GM12874 (cell line): Measurements from ENCODE around the gene ANTXR2.

ENCODE experiments used
- CTCF ChIP-seq: IDR thresholded peaks from 2 replicates; pipeline ENCODE4 v1.5.1; 2011; ENCODE audit warnings: low read depth, mild to moderate bottlenecking, control low read depth, low read length, moderate library complexity; ENCODE audit not compliant: insufficient read depth

The ANTXR2 gene

GRCh38 chr4:79900182-79900581 lies 172.8 kb downstream of the ANTXR2 start:
- TF ChIP-seq CTCF, result no peak

GRCh38 chr4:79899481-79899880 lies 173.5 kb downstream of the ANTXR2 start:
- TF ChIP-seq CTCF, result no peak

- TF ChIP-seq CTCF, result no peak
These were observed 175.0 kb downstream of the ANTXR2 start for GRCh38 chr4:79898055-79898454.

- no peak for TF ChIP-seq CTCF
These were observed 175.9 kb downstream of the ANTXR2 start for GRCh38 chr4:79897174-79897573.

GRCh38 chr4:79893456-79893855 lies 179.6 kb downstream of the ANTXR2 start:
- no peak for TF ChIP-seq CTCF

GRCh38 chr4:79886557-79886956 lies 186.5 kb downstream of the ANTXR2 start:
- TF ChIP-seq CTCF, result no peak

- no peak for TF ChIP-seq CTCF
These were observed 187.0 kb downstream of the ANTXR2 start for GRCh38 chr4:79886021-79886420.

- TF ChIP-seq CTCF, result no peak
These were observed 189.7 kb downstream of the ANTXR2 start for GRCh38 chr4:79883290-79883689.
